GM12801 (cell line): ENCODE data around the gene CLPTM1L.

Experiments
- CTCF ChIP-seq: IDR thresholded peaks from one replicate; pipeline ENCODE4 v1.5.1; 2011; ENCODE audit warnings: control low read depth; ENCODE audit not compliant: insufficient read length; ENCODE audit errors: extremely low read depth

Gene CLPTM1L

GRCh38 chr5:1319436-1320256 lies 25.3 kb downstream of the CLPTM1L start:
- no peak for TF ChIP-seq CTCF

- no peak for TF ChIP-seq CTCF
Measured at GRCh38 chr5:1318659-1319251, 26.1 kb downstream of the CLPTM1L start.

GRCh38 chr5:1317921-1318565 lies 26.9 kb downstream of the CLPTM1L start:
- TF ChIP-seq CTCF, result no peak

- no peak for TF ChIP-seq CTCF
Measured at GRCh38 chr5:1316588-1317340, 28.1 kb downstream of the CLPTM1L start.

GRCh38 chr5:1315709-1316587 lies 29.0 kb downstream of the CLPTM1L start:
- no peak for TF ChIP-seq CTCF

- TF ChIP-seq CTCF, result no peak
Measured at GRCh38 chr5:1315018-1315708, 29.7 kb downstream of the CLPTM1L start.
